ENCODE measurements around the gene TMEM191B. TPM values are rescaled to one million over a fixed set of nuclear protein-coding genes. Genes with fewer than 3 reads are reported as not detected.
"Not testable (repeated sequence)": the region's sequence is repeated elsewhere in the genome, so short reads cannot be mapped to it uniquely, and the experiment has no call there.

The TMEM191B gene
- total RNA-seq, 1 experiment from 2014 or later = 3.8 TPM

DNA sequence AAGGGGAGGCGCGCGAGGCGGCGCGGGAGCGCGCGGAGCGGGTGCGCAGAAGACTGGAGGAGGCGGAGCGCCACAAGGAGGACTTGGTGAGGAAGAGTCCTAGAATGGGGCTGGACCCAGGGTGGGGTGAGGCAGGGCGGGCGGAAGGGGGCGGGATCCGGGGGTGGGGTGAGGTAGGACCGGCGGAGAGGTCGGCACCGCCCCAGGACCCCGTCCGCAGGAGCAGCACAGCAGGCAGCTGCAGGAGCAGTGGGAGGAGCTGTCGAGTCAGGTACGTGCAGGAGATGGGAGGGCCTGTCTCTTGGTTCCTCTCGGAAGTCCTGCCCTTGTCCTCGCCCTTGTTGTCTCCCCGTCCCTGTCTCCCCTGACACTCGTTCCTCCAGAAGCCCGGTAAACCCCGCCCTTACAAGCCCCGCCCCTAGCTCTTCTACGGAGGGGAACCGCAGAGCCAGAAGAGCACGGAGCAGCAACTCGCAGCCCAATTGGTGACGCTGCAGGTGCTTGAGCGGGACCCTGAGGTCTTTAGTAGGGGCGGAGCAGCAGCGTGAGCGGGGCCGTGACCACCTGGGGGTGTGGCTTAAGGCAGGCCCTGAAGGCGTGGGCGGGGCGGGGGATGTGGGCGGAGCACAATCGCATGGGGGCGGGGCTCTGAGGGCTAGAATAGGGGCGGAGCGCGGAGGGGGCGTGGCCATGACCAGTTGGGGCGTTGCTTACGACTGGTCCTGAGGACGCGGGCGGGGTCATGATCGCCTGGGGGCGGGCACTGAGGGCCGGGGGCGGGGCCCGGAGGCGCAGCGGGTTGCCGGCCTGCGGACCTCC lies 1.2 kb downstream of the TMEM191B start:
- not testable (repeated sequence) for H3K27ac ChIP-seq (ENCODE audit: low read length); H3K4me2 ChIP-seq (ENCODE audit: low read depth, low read length, poor library complexity, severe bottlenecking); H3K9ac ChIP-seq (ENCODE audit: low read length); H4K20me1 ChIP-seq (ENCODE audit: insufficient read depth, low read depth, low read length); H3K79me2 ChIP-seq (ENCODE audit: low read length); H2AFZ ChIP-seq (ENCODE audit: low read length); H3K36me3 ChIP-seq (ENCODE audit: insufficient read depth, low read length); H3K4me1 ChIP-seq (ENCODE audit: low read length); H3K9me2 ChIP-seq (replicated peaks; ENCODE audit: insufficient read depth, low read length); H3K27me3 ChIP-seq (ENCODE audit: low read length); H3K9me3 ChIP-seq (ENCODE audit: low read length); H3K4me3 ChIP-seq (ENCODE audit: low read length)
- peak; percentile 84 for DNase-seq

DNA sequence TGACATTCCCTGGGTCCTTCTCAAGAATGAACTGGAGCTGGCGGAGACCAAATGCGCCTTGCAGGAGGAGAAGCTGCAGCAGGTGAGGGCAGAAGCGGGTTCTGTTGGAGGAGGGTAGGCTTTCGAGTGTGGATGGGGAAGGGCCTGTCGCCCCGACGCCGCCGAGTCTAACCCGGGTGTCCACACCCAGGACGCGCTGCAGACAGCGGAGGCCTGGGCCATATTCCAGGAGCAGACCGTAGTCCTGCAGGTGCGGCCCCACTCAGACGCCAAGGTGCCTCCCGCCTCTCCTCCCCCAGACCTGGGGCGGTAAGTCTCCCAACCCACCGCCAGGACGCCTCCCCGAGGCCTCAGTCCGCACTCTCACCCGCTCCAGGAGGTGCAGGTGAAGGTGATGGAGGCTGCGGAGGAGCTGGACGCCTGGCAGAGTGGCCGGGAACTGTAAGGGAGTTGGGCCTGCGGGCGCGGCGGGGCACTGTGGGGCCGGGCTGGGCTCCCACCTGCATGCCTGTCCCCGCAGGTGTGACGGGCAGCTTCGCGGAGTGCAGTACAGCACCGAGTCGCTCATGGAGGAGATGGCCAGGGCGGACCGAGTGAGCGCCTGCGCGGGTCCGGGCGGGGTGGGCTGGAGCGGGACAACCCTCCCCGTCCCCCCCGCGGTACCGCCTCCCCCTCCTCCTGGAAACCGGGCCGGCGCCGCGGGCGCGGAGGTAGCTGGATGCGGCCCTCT lies 2.0 kb downstream of the TMEM191B start:
- not testable (repeated sequence) for H3K79me2 ChIP-seq (ENCODE audit: low read length); H3K4me2 ChIP-seq (ENCODE audit: low read depth, low read length, poor library complexity, severe bottlenecking)

DNA sequence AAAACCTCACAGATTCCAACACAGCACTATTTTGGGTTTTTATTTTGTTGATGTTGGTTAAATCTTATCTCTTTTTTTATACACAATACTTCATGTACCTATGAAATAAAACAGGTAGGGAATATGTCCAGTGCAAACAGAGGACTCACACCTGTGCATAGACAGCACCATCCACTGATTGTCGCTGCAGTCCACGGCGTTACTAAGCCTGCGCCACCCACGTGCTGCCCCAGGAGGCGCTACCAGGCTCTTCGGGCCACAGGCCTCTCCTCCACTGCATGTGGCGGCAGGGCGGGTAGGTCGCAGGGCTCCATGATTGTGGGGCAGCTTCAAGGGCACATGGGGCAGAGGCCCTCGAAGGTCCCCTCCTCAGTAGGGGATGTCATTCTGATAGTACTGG lies 6.0 kb downstream of the TMEM191B start:
- not testable (repeated sequence) for H3K4me1 ChIP-seq (ENCODE audit: low read length); H3K4me3 ChIP-seq (ENCODE audit: low read length); H2AFZ ChIP-seq (ENCODE audit: low read length); DNase-seq; H3K9me2 ChIP-seq (replicated peaks; ENCODE audit: insufficient read depth, low read length); H3K9me3 ChIP-seq (ENCODE audit: low read length); H3K9ac ChIP-seq (ENCODE audit: low read length); H3K79me2 ChIP-seq (ENCODE audit: low read length); H3K27me3 ChIP-seq (ENCODE audit: low read length); H4K20me1 ChIP-seq (ENCODE audit: insufficient read depth, low read depth, low read length); H3K27ac ChIP-seq (ENCODE audit: low read length); H3K36me3 ChIP-seq (ENCODE audit: insufficient read depth, low read length); H3K4me2 ChIP-seq (ENCODE audit: low read depth, low read length, poor library complexity, severe bottlenecking)

More for the DNA sequence above, 2.0 kb downstream of the TMEM191B start:
- not testable (repeated sequence) for H3K4me3 ChIP-seq (ENCODE audit: low read length); H3K27ac ChIP-seq (ENCODE audit: low read length); H2AFZ ChIP-seq (ENCODE audit: low read length); H3K9ac ChIP-seq (ENCODE audit: low read length); H3K4me1 ChIP-seq (ENCODE audit: low read length); H3K36me3 ChIP-seq (ENCODE audit: insufficient read depth, low read length); H3K9me3 ChIP-seq (ENCODE audit: low read length); DNase-seq; H3K27me3 ChIP-seq (ENCODE audit: low read length); H3K9me2 ChIP-seq (replicated peaks; ENCODE audit: insufficient read depth, low read length); H4K20me1 ChIP-seq (ENCODE audit: insufficient read depth, low read depth, low read length)

DNA sequence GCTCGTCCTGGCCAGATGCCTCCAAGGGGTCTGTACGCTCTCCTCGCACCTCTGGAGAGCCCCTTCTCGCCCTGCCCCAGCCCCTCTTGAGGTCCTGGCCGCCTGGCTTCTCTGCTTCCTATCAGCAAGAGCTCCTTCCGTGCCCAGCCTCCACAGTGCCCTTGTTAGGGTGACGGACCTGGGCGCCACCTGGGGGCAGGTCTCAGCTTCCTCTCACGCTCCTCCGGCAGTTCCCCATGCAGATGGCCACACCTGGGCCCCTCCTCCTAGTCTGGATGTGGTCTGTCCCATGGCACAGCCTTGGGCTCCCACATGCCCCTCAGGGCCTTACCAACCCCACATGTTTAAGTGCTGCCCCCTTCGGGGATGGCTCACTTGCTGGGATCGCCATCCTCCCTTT lies 6.7 kb downstream of the TMEM191B start:
- not testable (repeated sequence) for H3K36me3 ChIP-seq (ENCODE audit: insufficient read depth, low read length); H3K4me3 ChIP-seq (ENCODE audit: low read length); DNase-seq; H3K9me3 ChIP-seq (ENCODE audit: low read length); H2AFZ ChIP-seq (ENCODE audit: low read length); H3K9ac ChIP-seq (ENCODE audit: low read length); H4K20me1 ChIP-seq (ENCODE audit: insufficient read depth, low read depth, low read length); H3K4me1 ChIP-seq (ENCODE audit: low read length); H3K9me2 ChIP-seq (replicated peaks; ENCODE audit: insufficient read depth, low read length); H3K79me2 ChIP-seq (ENCODE audit: low read length); H3K27me3 ChIP-seq (ENCODE audit: low read length); H3K27ac ChIP-seq (ENCODE audit: low read length); H3K4me2 ChIP-seq (ENCODE audit: low read depth, low read length, poor library complexity, severe bottlenecking)

GRCh38 chr22:18539994-18540393 lies 12.4 kb downstream of the TMEM191B start:
- H3K27ac ChIP-seq (ENCODE audit: low read length); DNase-seq; H3K9me3 ChIP-seq (ENCODE audit: low read length); H3K9me2 ChIP-seq (replicated peaks; ENCODE audit: insufficient read depth, low read length); H3K36me3 ChIP-seq (ENCODE audit: insufficient read depth, low read length); H2AFZ ChIP-seq (ENCODE audit: low read length); H4K20me1 ChIP-seq (ENCODE audit: insufficient read depth, low read depth, low read length); H3K4me1 ChIP-seq (ENCODE audit: low read length); H3K79me2 ChIP-seq (ENCODE audit: low read length); H3K27me3 ChIP-seq (ENCODE audit: low read length); H3K4me2 ChIP-seq (ENCODE audit: low read depth, low read length, poor library complexity, severe bottlenecking); H3K9ac ChIP-seq (ENCODE audit: low read length); H3K4me3 ChIP-seq (ENCODE audit: low read length): not testable (repeated sequence)

DNA sequence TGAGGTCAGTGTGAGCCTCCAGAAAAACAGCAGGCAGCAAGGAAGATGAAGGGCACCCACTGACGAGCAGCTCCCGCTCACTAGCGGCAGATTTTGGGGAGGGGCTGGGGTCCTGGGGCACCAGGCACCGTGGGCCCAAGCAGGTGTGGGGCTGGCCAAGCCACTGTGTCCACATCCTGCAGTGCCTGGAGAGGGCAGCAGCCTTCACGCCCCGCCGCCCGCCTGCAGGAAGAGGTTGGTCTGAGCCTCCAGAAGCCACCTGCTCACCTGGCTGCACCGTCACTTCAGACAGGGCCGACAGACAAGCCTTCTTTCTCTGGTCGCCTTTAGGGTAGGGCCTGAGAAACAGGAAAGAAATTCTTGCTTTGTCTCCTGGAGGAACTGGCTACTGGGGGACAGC lies 15.8 kb downstream of the TMEM191B start:
- not testable (repeated sequence) for DNase-seq; H3K79me2 ChIP-seq (ENCODE audit: low read length)

DNA sequence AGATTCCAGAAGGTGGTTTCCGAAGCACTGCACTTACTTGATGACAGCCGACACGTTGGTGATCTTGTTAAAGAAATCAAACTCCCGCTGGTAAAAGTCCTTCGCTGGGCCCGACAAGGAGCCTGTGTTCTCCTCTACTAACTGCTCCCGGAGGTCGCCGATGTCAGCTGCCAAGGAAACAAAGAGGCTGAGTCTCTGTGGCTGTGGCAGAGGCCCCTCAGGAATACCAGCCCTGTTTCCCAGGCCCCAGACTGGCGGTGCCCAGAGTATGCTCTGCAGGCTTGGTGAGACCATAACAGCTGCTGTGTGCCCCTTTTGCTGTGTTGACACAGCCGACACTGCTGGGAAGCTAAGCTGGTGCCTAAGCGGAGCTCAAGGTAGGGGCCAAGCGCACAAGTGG lies 17.0 kb downstream of the TMEM191B start:
- DNase-seq; H2AFZ ChIP-seq (ENCODE audit: low read length); H3K27ac ChIP-seq (ENCODE audit: low read length); H3K36me3 ChIP-seq (ENCODE audit: insufficient read depth, low read length); H3K4me3 ChIP-seq (ENCODE audit: low read length); H3K9ac ChIP-seq (ENCODE audit: low read length); H3K27me3 ChIP-seq (ENCODE audit: low read length); H3K79me2 ChIP-seq (ENCODE audit: low read length); H3K4me1 ChIP-seq (ENCODE audit: low read length); H3K9me3 ChIP-seq (ENCODE audit: low read length); H3K4me2 ChIP-seq (ENCODE audit: low read depth, low read length, poor library complexity, severe bottlenecking); H4K20me1 ChIP-seq (ENCODE audit: insufficient read depth, low read depth, low read length); H3K9me2 ChIP-seq (replicated peaks; ENCODE audit: insufficient read depth, low read length): not testable (repeated sequence)

More for the DNA sequence above, 15.8 kb downstream of the TMEM191B start:
- H3K9me3 ChIP-seq (ENCODE audit: low read length); H3K9ac ChIP-seq (ENCODE audit: low read length); H4K20me1 ChIP-seq (ENCODE audit: insufficient read depth, low read depth, low read length); H3K36me3 ChIP-seq (ENCODE audit: insufficient read depth, low read length); H3K9me2 ChIP-seq (replicated peaks; ENCODE audit: insufficient read depth, low read length); H3K4me2 ChIP-seq (ENCODE audit: low read depth, low read length, poor library complexity, severe bottlenecking); H3K4me1 ChIP-seq (ENCODE audit: low read length); H3K27me3 ChIP-seq (ENCODE audit: low read length); H3K27ac ChIP-seq (ENCODE audit: low read length); H3K4me3 ChIP-seq (ENCODE audit: low read length); H2AFZ ChIP-seq (ENCODE audit: low read length): not testable (repeated sequence)

GRCh38 chr22:18549458-18550179 lies 22.0 kb downstream of the TMEM191B start:
- H4K20me1 ChIP-seq (ENCODE audit: insufficient read depth, low read depth, low read length); H3K9ac ChIP-seq (ENCODE audit: low read length); H3K79me2 ChIP-seq (ENCODE audit: low read length); H3K36me3 ChIP-seq (ENCODE audit: insufficient read depth, low read length); H2AFZ ChIP-seq (ENCODE audit: low read length); DNase-seq; H3K27me3 ChIP-seq (ENCODE audit: low read length); H3K9me2 ChIP-seq (replicated peaks; ENCODE audit: insufficient read depth, low read length); H3K27ac ChIP-seq (ENCODE audit: low read length); H3K4me1 ChIP-seq (ENCODE audit: low read length); H3K9me3 ChIP-seq (ENCODE audit: low read length); H3K4me3 ChIP-seq (ENCODE audit: low read length); H3K4me2 ChIP-seq (ENCODE audit: low read depth, low read length, poor library complexity, severe bottlenecking): not testable (repeated sequence)

All from Karpas-422 (cell line).